Activated naive CD4-positive, alpha-beta T cell treated with anti-CD3 and anti-CD28 coated beads, Interleukin-2, amount 50 U/mL, for 72 hours (primary cell): ENCODE measurements around the gene PRKCB. TPM values are rescaled to one million over a fixed set of nuclear protein-coding genes. Genes with fewer than 3 reads are reported as not detected.

Experiments
- ATAC-seq, 2 donors: fragments of 150-1000 bp; cut with Tn5 transposase; 2 replicates each; pipeline ENCODE4 v1.10.0; 2021; ENCODE audit warnings: mild to moderate bottlenecking in 2 of 2, moderate library complexity in 2 of 2
- DNase-seq, 2 donors: peaks; one replicate each; pipeline ENCODE4 v3.0.0; 2021 to 2022; ENCODE audit warnings: low spot score in 2 of 2
- H3K27ac Mint-ChIP-seq, 2 donors: one replicate each; pipeline ENCODE4 v1.8.0; 2022; ENCODE audit warnings: mild to moderate bottlenecking in 2 of 2, mixed read lengths in 2 of 2
- H3K36me3 Mint-ChIP-seq, 2 donors: one replicate each; pipeline ENCODE4 v1.8.0; 2022; ENCODE audit warnings: mixed read lengths in 2 of 2
- H3K9me3 Mint-ChIP-seq, 2 donors: one replicate each; pipeline ENCODE4 v1.8.0; 2022; ENCODE audit warnings: mixed read lengths in 2 of 2
- total RNA-seq, 2 donors: library from RNA; stranded (reverse); gene quantifications; one replicate each; pipeline ENCODE4 v1.2.3, GENCODE V29; 2022

Gene PRKCB
- total RNA-seq, 2 donors from 2014 or later = 47.8 to 89.9 TPM

GRCh38 chr16:24165273-24165672 lies 329.5 kb downstream of the PRKCB start:
- peaks cover 0 to 19% of the 10 kb centered on the region in 2 donors for H3K36me3 Mint-ChIP-seq
- no peak for ATAC-seq
- H3K27ac Mint-ChIP-seq = no peak overlapping the region
- no peak for DNase-seq
- no peaks in the 10 kb centered on the region for H3K9me3 Mint-ChIP-seq

GRCh38 chr16:24166661-24167528 lies 331.1 kb downstream of the PRKCB start:
- no peak overlapping the region for H3K27ac Mint-ChIP-seq
- no peak for DNase-seq
- no peak for ATAC-seq

GRCh38 chr16:24168856-24169255 lies 333.1 kb downstream of the PRKCB start:
- ATAC-seq = no peak
- H3K27ac Mint-ChIP-seq = peak overlapping the region in 1 of 2 donors; percentile 65
- peaks cover 9 to 19% of the 10 kb centered on the region in 2 donors for H3K36me3 Mint-ChIP-seq
- no peak for DNase-seq
- H3K9me3 Mint-ChIP-seq = no peaks in the 10 kb centered on the region

More at GRCh38 chr16:24166661-24167528, 331.1 kb downstream of the PRKCB start:
- H3K36me3 Mint-ChIP-seq = peaks cover 0 to 19% of the 10 kb centered on the region in 2 donors
- no peaks in the 10 kb centered on the region for H3K9me3 Mint-ChIP-seq

- peaks cover 13 to 21% of the 10 kb centered on the region in 2 donors for H3K36me3 Mint-ChIP-seq
- no peak overlapping the region for H3K27ac Mint-ChIP-seq
- ATAC-seq (peak; percentile 50 to 76), DNase-seq (no peak)
- H3K9me3 Mint-ChIP-seq = no peaks in the 10 kb centered on the region
Measured at GRCh38 chr16:24170407-24170806, 334.6 kb downstream of the PRKCB start.

GRCh38 chr16:24174504-24174903 lies 338.7 kb downstream of the PRKCB start:
- DNase-seq (no peak), ATAC-seq (no peak)
- no peaks in the 10 kb centered on the region for H3K9me3 Mint-ChIP-seq
- H3K27ac Mint-ChIP-seq = peak overlapping the region in 1 of 2 donors; percentile 52
- peaks cover 7 to 29% of the 10 kb centered on the region in 2 donors for H3K36me3 Mint-ChIP-seq

- DNase-seq (no peak), ATAC-seq (no peak)
- Mint-ChIP-seq H3K27ac (peak overlapping the region in 1 of 2 donors; percentile 7), H3K9me3 (no peaks in the 10 kb centered on the region), H3K36me3 (peaks cover 7 to 29% of the 10 kb centered on the region in 2 donors)
Measured at GRCh38 chr16:24174957-24175356, 339.2 kb downstream of the PRKCB start.

GRCh38 chr16:24178496-24178895 lies 342.7 kb downstream of the PRKCB start:
- ATAC-seq (no peak), DNase-seq (no peak)
- peaks cover 8 to 30% of the 10 kb centered on the region in 2 donors for H3K36me3 Mint-ChIP-seq
- no peaks in the 10 kb centered on the region for H3K9me3 Mint-ChIP-seq
- no peak overlapping the region for H3K27ac Mint-ChIP-seq

GRCh38 chr16:24180451-24180850 lies 344.7 kb downstream of the PRKCB start:
- ATAC-seq (no peak), DNase-seq (no peak)
- H3K9me3 Mint-ChIP-seq = no peaks in the 10 kb centered on the region

GRCh38 chr16:24188021-24188542 lies 352.3 kb downstream of the PRKCB start:
- H3K9me3 Mint-ChIP-seq = no peaks in the 10 kb centered on the region
- H3K36me3 Mint-ChIP-seq = peaks cover 6 to 26% of the 10 kb centered on the region in 2 donors
- peak overlapping the region in 1 of 2 donors; percentile 36 for H3K27ac Mint-ChIP-seq
- no peak for ATAC-seq
- no peak for DNase-seq

More at GRCh38 chr16:24180451-24180850, 344.7 kb downstream of the PRKCB start:
- H3K36me3 Mint-ChIP-seq = peaks cover 6 to 16% of the 10 kb centered on the region in 2 donors
- no peak overlapping the region for H3K27ac Mint-ChIP-seq

- DNase-seq (no peak), ATAC-seq (peak in 1 of 2 donors; percentile 17)
- Mint-ChIP-seq H3K27ac (peak overlapping the region; percentile 22 to 88), H3K9me3 (no peaks in the 10 kb centered on the region), H3K36me3 (peaks cover 6 to 26% of the 10 kb centered on the region in 2 donors)
Measured at GRCh38 chr16:24188751-24189318, 353.1 kb downstream of the PRKCB start.

GRCh38 chr16:24189941-24190340 lies 354.2 kb downstream of the PRKCB start:
- H3K36me3 Mint-ChIP-seq = peaks cover 6 to 26% of the 10 kb centered on the region in 2 donors
- DNase-seq = peak in 1 of 2 donors; percentile 31
- H3K9me3 Mint-ChIP-seq = no peaks in the 10 kb centered on the region
- peak overlapping the region; percentile 22 to 88 for H3K27ac Mint-ChIP-seq
- peak; percentile 79 to 87 for ATAC-seq

- DNase-seq (no peak), ATAC-seq (peak in 1 of 2 donors; percentile 51)
- Mint-ChIP-seq H3K36me3 (peaks cover 12 to 36% of the 10 kb centered on the region in 2 donors), H3K27ac (peak overlapping the region; percentile 26 to 65), H3K9me3 (peaks cover 0 to 5% of the 10 kb centered on the region in 2 donors)
Measured at GRCh38 chr16:24191876-24192402, 356.2 kb downstream of the PRKCB start.

GRCh38 chr16:24195221-24195620 lies 359.4 kb downstream of the PRKCB start:
- ATAC-seq = no peak
- no peak for DNase-seq
- Mint-ChIP-seq H3K36me3 (peaks cover 12 to 48% of the 10 kb centered on the region in 2 donors), H3K27ac (no peak overlapping the region), H3K9me3 (peaks cover 0 to 8% of the 10 kb centered on the region in 2 donors)

- ATAC-seq (peak; percentile 31 to 68), DNase-seq (no peak)
- Mint-ChIP-seq H3K9me3 (peaks cover 0 to 8% of the 10 kb centered on the region in 2 donors), H3K27ac (no peak overlapping the region), H3K36me3 (peaks cover 6 to 37% of the 10 kb centered on the region in 2 donors)
Measured at GRCh38 chr16:24198807-24199533, 363.2 kb downstream of the PRKCB start.

GRCh38 chr16:24203675-24204074 lies 367.9 kb downstream of the PRKCB start:
- H3K9me3 Mint-ChIP-seq = no peaks in the 10 kb centered on the region

GRCh38 chr16:24204150-24204665 lies 368.4 kb downstream of the PRKCB start:
- ATAC-seq = no peak
- Mint-ChIP-seq H3K9me3 (no peaks in the 10 kb centered on the region), H3K36me3 (peaks cover 0 to 10% of the 10 kb centered on the region in 2 donors), H3K27ac (no peak overlapping the region)
- no peak for DNase-seq

More at GRCh38 chr16:24203675-24204074, 367.9 kb downstream of the PRKCB start:
- Mint-ChIP-seq H3K27ac (no peak overlapping the region), H3K36me3 (peaks cover 0 to 15% of the 10 kb centered on the region in 2 donors)
- no peak for ATAC-seq
- no peak for DNase-seq
